Measurements from ENCODE around the gene TMEM19. TPM values are rescaled to one million over a fixed set of nuclear protein-coding genes. Genes with fewer than 3 reads are reported as not detected.
A peak's percentile ranks its signal among the peaks of the same experiment; 100 is the strongest.
"Not testable (repeated sequence)": the region's sequence is repeated elsewhere in the genome, so short reads cannot be mapped to it uniquely, and the experiment has no call there.

The TMEM19 gene
- total RNA-seq, 1 experiment from 2014 or later, result 46.9 TPM

DNA sequence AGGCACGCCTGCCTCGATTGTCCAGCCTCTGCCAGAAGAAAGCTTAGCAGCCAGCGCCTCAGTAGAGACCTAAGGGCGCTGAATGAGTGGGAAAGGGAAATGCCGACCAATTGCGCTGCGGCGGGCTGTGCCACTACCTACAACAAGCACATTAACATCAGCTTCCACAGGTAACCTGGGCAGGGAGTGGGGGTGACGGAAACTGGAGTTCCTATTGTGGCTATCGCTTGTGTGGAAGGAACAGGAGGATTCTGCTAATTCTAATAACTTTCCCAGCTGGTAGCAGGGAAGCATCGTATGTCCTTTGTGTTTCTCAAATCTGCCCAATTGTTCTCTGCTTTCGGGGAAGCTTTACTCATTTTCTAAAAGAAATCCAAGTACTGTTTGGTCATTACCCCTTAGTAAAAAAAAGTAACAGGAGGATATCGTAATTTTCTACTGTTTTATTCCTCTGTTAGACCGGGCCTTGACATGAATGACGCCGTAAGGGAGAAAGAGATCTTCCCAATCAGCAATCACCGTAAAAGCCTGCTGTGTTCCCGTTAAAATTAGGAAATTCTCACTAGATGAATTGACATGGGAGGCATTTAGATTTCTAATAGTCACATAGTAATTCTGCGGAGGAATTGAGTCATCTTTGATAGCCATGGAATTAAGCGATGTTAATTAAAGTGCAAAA lies 21.3 kb upstream of the TMEM19 start:
- DNase-seq (ENCODE audit: extremely low read depth, low read depth), result no peak

DNA sequence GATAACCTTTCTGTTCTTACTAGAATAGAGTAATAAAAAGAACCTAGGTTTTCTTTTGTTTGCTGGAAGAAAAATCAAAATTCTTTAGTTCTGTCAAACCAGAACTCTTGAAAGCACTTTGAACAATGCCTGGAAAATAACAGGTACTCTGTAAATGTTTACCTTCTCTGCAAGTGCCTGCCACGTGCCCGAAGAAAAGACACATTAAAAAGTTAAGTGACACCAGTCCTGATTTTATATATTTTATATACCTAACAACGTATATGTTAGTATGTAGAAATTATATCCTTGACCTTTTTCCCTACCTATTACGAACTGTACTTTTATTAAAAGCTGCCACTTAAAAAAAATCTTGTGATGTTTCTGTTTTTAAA lies 20.8 kb upstream of the TMEM19 start:
- no peak for DNase-seq (ENCODE audit: extremely low read depth, low read depth)

DNA sequence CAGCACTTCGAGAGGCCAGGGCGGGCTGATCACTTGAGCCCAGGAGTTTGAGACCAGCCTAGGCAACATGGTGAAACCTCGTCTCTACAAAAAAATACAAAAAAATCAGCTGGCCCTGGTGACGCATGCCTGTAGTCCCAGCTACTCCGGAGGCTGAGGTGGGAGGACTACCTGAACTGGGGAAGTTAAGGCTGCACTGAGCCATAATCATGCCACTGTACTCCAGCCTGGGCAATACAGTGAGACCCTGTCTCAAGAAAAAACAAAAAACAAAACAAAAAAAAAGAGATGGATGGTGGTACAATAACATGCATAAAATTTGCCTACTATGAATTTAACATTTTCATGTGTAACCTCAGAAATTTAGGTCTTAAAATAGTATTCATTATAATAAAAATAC lies 19.6 kb upstream of the TMEM19 start:
- DNase-seq (ENCODE audit: extremely low read depth, low read depth), result no peak

DNA sequence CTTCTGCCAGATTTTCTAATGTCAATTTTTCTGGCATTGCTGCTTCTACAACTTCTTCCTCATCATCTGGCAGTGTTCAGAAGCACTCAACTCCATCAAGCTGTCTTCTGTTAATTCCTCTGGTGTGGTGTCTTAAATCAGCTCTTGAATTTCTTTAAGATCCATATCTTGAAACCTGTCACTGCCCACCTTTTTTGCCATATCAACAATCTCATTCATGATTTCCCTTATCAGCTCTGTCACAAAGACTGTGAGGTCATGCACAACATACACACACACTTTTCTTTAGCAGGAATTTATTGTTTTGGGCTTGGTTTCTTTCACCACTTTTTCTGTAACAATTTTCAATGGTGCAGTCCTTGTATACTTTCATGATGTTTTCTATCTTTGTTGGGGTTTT lies 14.6 kb upstream of the TMEM19 start:
- no peak for DNase-seq (ENCODE audit: extremely low read depth, low read depth)

DNA sequence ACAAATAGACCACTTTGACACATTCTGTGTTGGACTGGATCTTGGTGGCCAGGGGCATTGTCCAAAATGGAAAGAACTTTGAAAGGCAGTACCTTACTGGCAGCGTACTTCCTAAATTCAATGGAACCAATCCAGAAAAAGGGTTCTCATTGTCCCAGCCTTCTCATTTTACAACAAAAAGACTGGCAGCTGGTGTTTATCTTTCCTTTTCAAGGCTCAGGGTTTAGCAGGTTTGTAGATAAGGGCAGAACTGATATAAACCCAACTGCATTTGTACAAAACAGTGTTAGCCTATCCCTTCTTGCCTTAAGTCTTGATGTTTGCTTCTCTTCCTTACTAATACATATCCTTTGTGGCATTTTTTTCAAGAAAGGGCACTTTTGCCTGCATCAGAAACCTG lies 14.1 kb upstream of the TMEM19 start:
- DNase-seq (ENCODE audit: extremely low read depth, low read depth), result no peak

DNA sequence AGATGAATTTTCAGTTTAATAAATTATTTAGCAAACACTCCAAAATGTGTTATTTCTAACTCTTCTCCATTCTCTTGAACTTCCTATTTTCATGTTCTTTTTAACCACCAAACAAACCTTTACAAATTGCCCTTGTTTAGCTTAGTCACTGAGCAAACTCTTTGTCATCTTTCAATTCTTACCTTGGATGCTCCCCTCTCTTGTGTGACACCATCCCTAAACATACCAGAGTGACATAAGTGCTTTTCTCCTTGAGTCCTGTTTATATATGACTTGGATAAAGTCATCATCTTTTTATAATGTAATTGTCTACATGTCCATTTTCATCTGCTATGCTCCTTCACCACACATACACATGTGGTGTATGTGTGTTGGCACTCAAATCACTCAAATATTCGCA lies 3.4 kb upstream of the TMEM19 start:
- DNase-seq (ENCODE audit: extremely low read depth, low read depth), result peak; percentile 23

DNA sequence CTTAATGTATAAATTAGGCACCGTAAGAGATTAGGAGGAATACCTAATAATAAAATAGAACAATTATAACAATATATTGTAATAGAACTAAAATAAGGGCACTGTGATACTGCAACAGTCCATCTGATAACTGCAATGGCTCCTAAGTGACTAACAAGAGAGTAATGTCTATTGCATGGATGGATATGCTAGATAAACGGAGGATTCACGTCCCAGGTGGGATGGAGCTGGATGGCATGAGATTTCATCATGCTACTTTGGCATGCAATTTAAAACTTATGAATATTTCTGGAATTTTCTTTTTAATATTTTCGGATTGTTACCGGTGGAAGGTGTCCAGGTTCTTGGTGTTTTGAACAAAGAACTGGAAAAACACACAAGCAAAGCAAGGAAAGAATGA lies 2.2 kb upstream of the TMEM19 start:
- DNase-seq (ENCODE audit: extremely low read depth, low read depth), result peak; percentile 69

DNA sequence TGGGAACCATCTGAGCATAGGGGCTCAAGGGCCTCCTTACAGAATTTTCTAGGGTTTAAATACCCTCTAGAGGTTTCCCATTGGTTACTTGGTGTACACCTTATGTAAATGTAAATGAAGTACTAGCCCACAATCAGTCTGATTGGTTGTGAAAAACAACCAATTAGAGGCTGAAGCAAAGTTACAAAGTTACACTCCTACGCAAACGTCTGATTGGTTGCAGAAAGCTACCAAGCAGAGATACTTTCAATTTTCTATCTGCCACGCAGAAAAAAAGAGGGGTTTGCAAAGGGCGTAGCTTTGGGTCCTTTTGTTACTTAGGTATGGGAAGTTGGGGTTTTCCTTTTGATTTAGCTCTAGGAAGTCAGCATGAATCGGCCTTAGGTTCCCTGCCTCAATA lies 1.8 kb upstream of the TMEM19 start:
- peak; percentile 30 for DNase-seq (ENCODE audit: extremely low read depth, low read depth)

DNA sequence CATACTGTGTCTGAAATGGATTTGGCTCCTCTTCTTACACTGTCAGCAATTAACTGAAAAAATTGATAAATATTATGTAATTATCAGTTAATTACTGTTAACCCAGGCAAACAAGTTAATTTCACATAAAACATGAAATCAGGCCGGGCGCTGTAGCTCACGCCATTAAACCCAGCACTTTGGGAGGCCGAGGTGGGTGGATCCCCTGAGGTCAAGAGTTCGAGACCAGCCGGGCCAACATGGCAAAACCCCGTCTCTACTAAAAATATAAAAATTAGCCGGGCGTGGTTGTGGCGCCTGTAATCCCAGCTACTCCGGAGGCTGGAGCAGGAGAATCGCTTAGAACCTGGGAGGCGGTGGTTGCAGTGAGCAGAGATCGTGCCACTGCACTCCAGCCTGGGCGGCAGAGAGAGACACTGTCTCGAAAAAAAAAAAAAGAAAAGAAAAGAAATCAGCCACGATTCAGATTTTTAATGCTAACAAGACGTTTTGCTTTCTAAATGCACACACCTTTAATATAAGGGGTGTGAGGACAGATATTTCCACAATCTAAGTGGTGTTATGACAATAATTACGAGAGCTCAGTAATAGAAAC lies 473 bp upstream of the TMEM19 start:
- DNase-seq (ENCODE audit: extremely low read depth, low read depth), result no peak

DNA sequence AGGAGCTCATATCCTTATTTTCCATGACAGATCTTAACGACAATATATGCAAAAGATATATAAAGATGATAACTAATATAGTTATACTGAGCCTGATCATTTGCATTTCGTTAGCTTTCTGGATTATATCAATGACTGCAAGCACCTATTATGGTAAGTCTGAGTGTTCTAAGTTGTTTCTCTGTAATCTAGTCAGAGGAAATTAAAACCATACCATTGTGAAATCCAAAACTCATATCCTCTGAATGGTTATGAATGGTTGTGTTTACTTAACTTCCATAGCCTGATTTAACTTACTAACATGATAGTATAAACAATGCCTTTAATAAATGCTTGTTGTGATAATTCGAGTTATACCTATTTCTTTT lies 760 bp downstream of the TMEM19 start:
- DNase-seq (ENCODE audit: extremely low read depth, low read depth), result no peak

DNA sequence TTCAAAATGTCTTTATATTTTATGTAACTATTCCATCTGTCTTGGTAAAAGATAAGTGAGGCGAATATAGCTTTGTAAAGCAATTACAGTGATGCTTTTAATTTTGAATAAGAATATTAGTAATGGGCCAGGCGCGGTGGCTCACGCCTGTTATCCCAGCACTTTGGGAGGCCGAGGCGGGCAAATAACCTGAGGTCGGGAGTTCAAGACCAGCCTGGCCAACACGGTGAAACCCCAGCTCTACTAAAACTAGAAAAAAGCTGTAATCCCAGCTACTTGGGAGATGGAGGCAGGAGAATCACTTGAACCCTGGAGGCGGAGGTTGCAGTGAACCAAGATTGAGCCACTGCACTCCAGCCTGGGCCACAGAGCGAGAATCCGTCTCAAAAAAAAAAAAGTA lies 1.3 kb downstream of the TMEM19 start:
- DNase-seq (ENCODE audit: extremely low read depth, low read depth), result not testable (repeated sequence)

DNA sequence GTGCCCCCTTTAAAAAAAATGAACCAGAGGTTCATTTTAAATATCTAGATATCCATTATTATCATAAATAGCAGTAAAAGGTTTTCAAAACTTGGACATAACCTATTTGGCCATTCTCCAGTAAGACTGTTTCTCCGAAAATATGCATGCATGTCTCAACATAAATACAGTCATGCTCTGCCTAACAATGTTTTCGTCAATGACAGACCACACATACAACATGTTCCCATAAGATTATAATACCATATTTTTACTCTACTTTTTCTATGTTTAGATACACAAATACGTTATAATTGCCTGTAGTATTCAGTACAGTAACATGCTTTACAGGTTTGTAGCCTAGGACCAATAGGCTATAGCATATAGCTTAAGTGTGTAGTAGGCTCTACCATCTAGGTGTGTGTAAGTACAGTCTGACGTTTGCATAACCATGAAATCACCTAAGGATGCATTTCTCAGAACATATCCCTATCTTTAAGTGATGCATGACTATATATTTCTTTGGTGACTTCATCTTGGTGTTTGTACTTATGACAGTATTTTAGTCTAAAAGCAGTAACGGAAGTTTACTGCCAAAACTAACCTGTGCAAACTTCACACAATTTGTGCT lies 3.2 kb downstream of the TMEM19 start:
- no peak for DNase-seq (ENCODE audit: extremely low read depth, low read depth)

DNA sequence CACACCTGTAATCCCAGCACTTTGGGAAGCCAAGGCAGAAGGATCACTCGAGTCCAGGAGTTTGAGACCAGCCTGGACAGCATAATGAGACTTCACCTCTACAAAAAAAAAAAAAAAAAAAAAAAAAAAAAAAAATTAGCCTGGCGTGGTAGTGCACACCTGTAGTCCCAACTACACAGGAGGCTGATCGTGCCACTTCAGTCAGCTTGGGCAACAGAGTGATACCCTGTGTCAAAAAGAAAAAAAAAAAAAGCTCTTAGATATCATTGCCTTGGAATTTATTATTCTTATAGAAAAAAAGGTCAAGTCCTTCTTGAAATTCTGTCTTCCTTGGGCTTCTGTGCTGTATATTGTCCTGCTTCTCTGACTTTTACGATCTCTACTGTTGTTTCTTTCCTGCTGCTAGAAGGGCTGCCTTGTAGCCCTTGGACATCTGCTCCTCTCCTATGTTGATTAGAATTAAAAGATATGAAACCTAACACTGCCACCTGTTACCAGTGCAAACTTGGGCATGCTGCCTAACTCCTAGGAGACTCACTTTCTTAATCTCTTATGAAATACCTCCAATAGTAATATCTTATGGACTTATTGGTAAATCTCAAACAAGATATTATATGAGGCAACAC lies 5.7 kb downstream of the TMEM19 start:
- DNase-seq (ENCODE audit: extremely low read depth, low read depth), result no peak

DNA sequence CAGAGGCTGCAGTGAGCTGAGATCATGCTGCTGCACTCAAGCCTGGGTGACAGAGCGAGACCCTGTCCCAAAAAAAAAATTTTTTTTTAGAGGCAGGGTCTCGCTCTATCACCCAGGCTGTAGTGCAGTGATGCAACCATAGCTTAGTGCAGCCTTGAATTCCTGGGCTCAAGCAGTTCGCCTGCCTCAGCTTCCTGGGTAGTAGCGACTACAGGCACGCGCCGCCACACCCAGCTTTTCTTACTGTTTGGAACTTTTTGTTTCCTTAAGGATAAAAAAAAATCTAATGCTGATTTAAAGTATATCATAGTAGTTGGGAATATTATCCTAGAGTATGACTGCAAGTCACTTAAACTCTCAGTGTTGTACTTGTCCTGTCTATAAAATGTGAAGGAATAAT lies 7.2 kb downstream of the TMEM19 start:
- DNase-seq (ENCODE audit: extremely low read depth, low read depth), result no peak

DNA sequence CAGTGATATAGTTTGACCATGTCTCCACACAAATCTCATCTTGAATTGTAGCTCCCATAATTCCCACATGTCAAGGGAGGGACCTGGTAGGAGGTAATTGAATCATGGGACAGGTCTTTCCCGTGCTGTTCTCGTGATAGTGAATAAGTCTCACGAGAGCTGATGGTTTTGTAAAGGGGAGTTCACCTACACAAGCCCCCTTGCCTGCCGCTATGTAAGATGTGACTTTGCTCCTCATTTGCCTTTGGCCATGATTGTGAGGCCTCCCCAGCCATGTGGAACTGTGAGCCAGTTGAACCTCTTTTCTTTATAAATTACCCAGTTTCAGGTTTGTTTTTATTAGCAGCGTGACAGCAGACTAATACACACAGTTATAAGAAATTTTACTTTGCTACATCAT lies 7.8 kb downstream of the TMEM19 start:
- not testable (repeated sequence) for DNase-seq (ENCODE audit: extremely low read depth, low read depth)

DNA sequence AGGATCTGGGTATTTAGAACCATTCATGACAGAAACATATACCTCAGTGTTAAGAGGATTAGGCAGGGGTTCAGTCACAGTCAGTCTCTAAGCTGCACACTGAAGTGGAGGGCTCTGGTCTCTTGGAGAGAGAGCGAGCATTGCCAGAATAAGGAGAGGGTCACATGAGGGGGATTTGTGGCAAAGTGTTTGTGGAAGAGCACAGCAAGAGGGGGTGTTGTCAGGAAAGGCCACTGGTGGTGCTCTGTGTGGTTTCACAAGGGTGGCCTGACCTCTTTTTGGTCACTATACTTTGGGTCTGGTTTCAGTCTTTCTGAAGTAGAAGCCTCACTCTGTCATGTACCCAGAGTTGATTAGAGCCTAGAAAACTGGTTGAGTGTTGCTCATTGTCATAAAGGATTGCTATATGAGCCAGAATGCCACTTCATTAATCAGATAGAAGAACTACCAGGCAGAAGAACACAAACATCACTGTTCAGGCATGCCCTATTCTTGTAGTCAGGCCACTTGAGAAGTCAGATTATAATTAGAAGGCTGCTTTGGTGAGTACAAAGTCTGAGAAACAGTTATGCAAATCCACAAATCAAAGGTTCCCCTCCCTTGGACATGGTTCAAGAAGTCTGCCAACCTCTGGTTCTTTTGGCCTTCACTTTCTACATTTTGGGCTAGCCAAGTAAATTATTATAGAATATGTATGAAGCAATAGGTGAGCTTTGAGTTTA lies 8.4 kb downstream of the TMEM19 start:
- no peak for DNase-seq (ENCODE audit: extremely low read depth, low read depth)

DNA sequence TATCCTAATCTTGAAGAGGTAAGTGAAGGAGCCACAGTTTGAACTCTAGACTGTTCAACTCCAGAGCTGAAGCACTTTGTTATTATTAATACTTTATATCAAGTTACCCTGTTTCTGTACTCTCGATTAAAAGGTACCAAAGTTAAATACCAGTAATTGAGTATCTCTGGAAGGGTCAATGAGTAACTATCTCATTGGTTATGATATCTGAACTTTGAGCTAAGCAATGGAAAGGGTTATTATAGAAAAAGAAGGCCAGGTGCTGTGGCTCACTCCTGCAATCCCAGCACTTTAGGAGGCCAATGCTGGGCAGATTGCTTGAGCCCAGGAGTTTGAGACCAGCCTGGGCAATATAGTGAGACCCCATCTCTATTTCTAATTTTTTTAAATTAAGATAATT lies 9.9 kb downstream of the TMEM19 start:
- no peak for DNase-seq (ENCODE audit: extremely low read depth, low read depth)

DNA sequence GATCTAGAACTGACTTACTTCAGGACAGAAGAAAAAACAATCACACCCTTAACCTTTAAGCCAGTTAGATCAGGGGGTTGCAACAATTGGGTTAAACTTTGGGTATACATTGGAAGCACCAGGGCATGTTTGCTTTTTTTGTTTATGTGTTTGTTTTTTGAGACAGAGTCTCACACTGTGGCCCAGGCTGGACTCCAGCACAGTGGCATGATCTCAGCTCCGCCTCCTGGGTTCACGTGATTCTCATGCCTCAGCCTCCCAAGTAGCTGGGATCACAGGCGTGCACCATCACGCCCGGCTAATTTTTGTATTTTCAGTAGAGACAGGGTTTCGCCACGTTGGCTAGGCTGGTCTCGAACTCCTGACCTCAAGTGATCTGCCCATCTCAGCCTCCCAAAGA lies 16.3 kb downstream of the TMEM19 start:
- DNase-seq (ENCODE audit: extremely low read depth, low read depth), result not testable (repeated sequence)

DNA sequence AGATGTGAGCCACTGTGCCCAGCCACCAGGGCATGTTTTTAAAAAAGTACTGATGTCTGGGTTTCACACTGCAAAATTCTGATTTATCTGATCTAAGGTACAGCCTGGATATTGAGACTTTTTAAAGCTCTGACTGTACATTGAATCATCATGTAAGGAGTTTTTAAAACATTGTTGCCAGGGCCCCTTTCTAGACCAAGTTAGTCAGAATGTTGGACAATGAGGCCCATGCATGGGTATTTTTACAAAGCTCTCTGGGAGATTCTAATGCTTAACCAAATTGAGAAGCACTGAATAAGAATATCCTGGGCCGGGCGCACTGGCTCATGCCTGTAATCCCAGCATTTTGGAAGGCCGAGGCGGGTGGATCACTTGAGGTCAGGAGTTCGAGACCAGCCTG lies 16.7 kb downstream of the TMEM19 start:
- no peak for DNase-seq (ENCODE audit: extremely low read depth, low read depth)

DNA sequence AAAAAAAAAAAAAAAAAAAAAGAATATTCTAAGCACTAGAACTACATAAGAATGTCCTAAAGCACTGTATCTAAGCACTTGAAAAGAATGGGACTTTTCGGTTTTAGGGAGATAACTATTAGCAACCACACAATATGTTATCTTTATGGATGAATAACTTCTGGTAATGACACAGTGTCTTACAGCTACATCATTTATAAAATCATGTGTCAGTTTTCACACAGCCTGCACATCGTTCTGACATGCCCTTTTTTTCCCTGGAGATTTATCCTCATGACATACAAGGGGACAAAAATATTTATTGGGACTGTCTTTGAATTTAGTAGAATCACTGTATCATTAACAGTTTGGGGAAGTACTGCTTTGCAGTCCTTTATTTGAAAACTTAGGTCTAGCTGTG lies 17.3 kb downstream of the TMEM19 start:
- no peak for DNase-seq (ENCODE audit: extremely low read depth, low read depth)

DNA sequence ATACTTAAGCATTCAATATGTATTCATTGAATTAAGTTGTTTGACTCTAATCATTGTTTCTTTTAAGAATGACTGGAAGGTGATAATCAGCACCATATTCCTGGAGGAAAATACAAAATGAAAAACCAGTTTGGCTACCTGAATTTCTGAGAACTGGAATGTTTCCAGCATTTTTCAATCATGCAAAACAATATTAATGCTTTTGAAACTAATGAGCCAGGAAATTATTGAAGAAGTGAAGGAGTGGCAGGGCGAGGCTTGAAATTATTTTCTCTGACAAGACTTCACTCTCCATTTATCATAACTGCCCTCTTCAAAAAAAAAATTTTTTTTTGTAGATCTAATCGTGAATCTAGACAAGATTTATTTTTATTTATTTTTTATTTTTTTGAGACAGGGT lies 19.0 kb downstream of the TMEM19 start:
- DNase-seq (ENCODE audit: extremely low read depth, low read depth), result no peak
